GM12878 (cell line): ENCODE results near the gene OR5AU1. TPM values are rescaled to one million over a fixed set of nuclear protein-coding genes. Genes with fewer than 3 reads are reported as not detected.

ENCODE experiments used
- ATAC-seq: fragments of 200-7000 bp; cut with Tn5 transposase; 3 replicates; pipeline ENCODE4 v1.9.1; 2020; ENCODE audit warnings: mild to moderate bottlenecking, moderate library complexity
- BruUV-seq: library from RNA; stranded (reverse); fragments of 400-500 nt; replicated peaks from 2 replicates; lab custom pipeline; 2021; lab: Mats Ljungman, UMichigan
- CTCF ChIA-PET: fragments of 300-600 bp; sonication (Branson Sonifier 250); formaldehyde crosslinking; extraction: SDS; loops from one replicate; lab custom pipeline; 2021; ENCODE audit warnings: inconsistent platforms; lab: Yijun Ruan, JAX
- POLR2A ChIA-PET: fragments of 350-600 bp; formaldehyde crosslinking; extraction: SDS; loops from one replicate; lab custom pipeline; 2021; ENCODE audit warnings: inconsistent platforms; lab: Charles Lee
- RAD21 ChIA-PET: fragments of 300-600 bp; sonication (Branson Sonifier 250); formaldehyde crosslinking; loops from one replicate; lab custom pipeline; 2023; ENCODE audit warnings: antibody characterized with exemption; ENCODE audit not compliant: unreplicated experiment; lab: Charles Lee
- SMC1A ChIA-PET: fragments of 300-600 bp; sonication (Branson Sonifier 250); formaldehyde crosslinking; loops from one replicate; lab custom pipeline; 2023; ENCODE audit not compliant: unreplicated experiment, uncharacterized antibody; lab: Charles Lee
- DNase-seq: peaks from one replicate; pipeline ENCODE4 v3.0.0-alpha.2; 2011; ENCODE audit warnings: low read depth, low spot score
- FAIRE-seq: peaks from 3 replicates; lab custom pipeline; 2011; peaks lifted over from hg19 to GRCh38; lab: Jason Lieb, UNC
- H2AFZ ChIP-seq: 2 replicates; pipeline ENCODE4 v1.6.0; 2011; ENCODE audit warnings: low read depth, low read length, control low read depth; ENCODE audit not compliant: control insufficient read depth
- H3K27ac ChIP-seq: 2 replicates; pipeline ENCODE4 v1.5.1; 2011; ENCODE audit warnings: control low read depth; ENCODE audit not compliant: control insufficient read depth, insufficient read depth
- H3K27me3 ChIP-seq, 2 experiments: replicated peaks in 1 of 2; 2 replicates each; pipeline versions ENCODE4 v1.6.0 to v1.6.1; 2011; ENCODE audit warnings: low read length in 1 of 2; ENCODE audit not compliant: control insufficient read depth in 2 of 2, insufficient read depth in 2 of 2
- H3K36me3 ChIP-seq, 2 experiments: 2 replicates each; pipeline ENCODE4 v1.5.1; 2011; ENCODE audit warnings: low read length in 1 of 2; ENCODE audit not compliant: control insufficient read depth in 2 of 2, insufficient read depth in 2 of 2
- H3K4me1 ChIP-seq: 2 replicates; pipeline ENCODE4 v1.6.1; 2011; ENCODE audit warnings: mild to moderate bottlenecking, low read length, moderate library complexity, mixed read lengths; ENCODE audit not compliant: control insufficient read depth, insufficient read depth
- H3K4me2 ChIP-seq: 2 replicates; pipeline ENCODE4 v1.6.0; 2011; ENCODE audit warnings: control low read depth; ENCODE audit not compliant: control insufficient read depth, insufficient read depth
- H3K4me3 ChIP-seq: fragments of 200-600 bp; sonication (generic); 2 replicates; pipeline ENCODE4 v1.5.1; 2016
- H3K79me2 ChIP-seq: 2 replicates; pipeline ENCODE4 v1.6.0; 2011; ENCODE audit warnings: low read length; ENCODE audit not compliant: control insufficient read depth, insufficient read depth
- H3K9ac ChIP-seq: 2 replicates; pipeline ENCODE4 v1.8.0; 2011; ENCODE audit warnings: low read length, control low read depth, mixed read lengths; ENCODE audit not compliant: control insufficient read depth, insufficient read depth
- H3K9me3 ChIP-seq: replicated peaks from 3 replicates; pipeline ENCODE4 v1.5.1; 2011; ENCODE audit warnings: mild to moderate bottlenecking, low read length; ENCODE audit not compliant: control insufficient read depth, insufficient read depth
- H4K20me1 ChIP-seq: 2 replicates; pipeline ENCODE4 v1.6.0; 2011; ENCODE audit not compliant: control insufficient read depth, insufficient read depth
- CHD4 ChIP-seq: fragments of 200-600 bp; sonication (generic); IDR thresholded peaks from 2 replicates; pipeline ENCODE4 v1.6.1; 2016; ENCODE audit warnings: mild to moderate bottlenecking
- HSF1 ChIP-seq: fragments of 150-350 bp; IDR thresholded peaks from 2 replicates; pipeline ENCODE4 v1.6.1; 2014; ENCODE audit warnings: mild to moderate bottlenecking, low read depth, low read length
- NR2F1 ChIP-seq: fragments of 450-650 bp; conservative IDR thresholded peaks from 2 replicates; pipeline ENCODE4 v1.6.1; 2017; ENCODE audit warnings: mild to moderate bottlenecking
- PML ChIP-seq: IDR thresholded peaks from 2 replicates; pipeline ENCODE4 v1.6.1; 2012; ENCODE audit warnings: low read length, inconsistent platforms
- POLR2A ChIP-seq: IDR thresholded peaks from 2 replicates; pipeline ENCODE4 v1.6.1; 2011; ENCODE audit warnings: low read depth, mild to moderate bottlenecking, low read length
- POLR2AphosphoS5 ChIP-seq: IDR thresholded peaks from 2 replicates; pipeline ENCODE4 v1.6.1; 2011; ENCODE audit warnings: mild to moderate bottlenecking, low read length, inconsistent platforms
- SRF ChIP-seq, 2 experiments: IDR thresholded peaks; 2 replicates each; pipeline ENCODE4 v1.6.1; 2011; ENCODE audit warnings: low read depth in 2 of 2, low read length in 2 of 2, mild to moderate bottlenecking in 1 of 2, moderate library complexity in 1 of 2
- STAT1 ChIP-seq: fragments of 450-650 bp; conservative IDR thresholded peaks from 2 replicates; pipeline ENCODE4 v1.6.1; 2014; ENCODE audit warnings: antibody characterized with exemption, mild to moderate bottlenecking
- SUPT20H ChIP-seq: IDR thresholded peaks from 2 replicates; pipeline ENCODE4 v1.6.1; 2011; ENCODE audit warnings: low read depth, mild to moderate bottlenecking, low read length, moderate library complexity, borderline replicate concordance; ENCODE audit not compliant: control insufficient read depth
- TCF12 ChIP-seq: IDR thresholded peaks from 2 replicates; pipeline ENCODE4 v1.6.1; 2011; ENCODE audit warnings: low read depth, mild to moderate bottlenecking, low read length
- YBX1 ChIP-seq: fragments of 450-650 bp; IDR thresholded peaks from 2 replicates; pipeline ENCODE4 v1.6.1; 2016; ENCODE audit warnings: antibody characterized with exemption
- WGBS: methylation state at CpG from one replicate; pipeline ENCODE4 v1.1.6; 2016; ENCODE audit warnings: low lambda C conversion rate; ENCODE audit not compliant: insufficient replicate concordance, insufficient coverage; ENCODE audit errors: missing lambda C conversion rate; 5-methylcytosine and 5-hydroxymethylcytosine counted together
- in situ Hi-C: fragments of 300-500 bp; cut with MboI; formaldehyde crosslinking; loops from 9 replicates; pipeline ENCODE4 v1.14.3; 2018; ENCODE audit warnings: mixed read lengths
- intact Hi-C: fragments of 100-400 bp; cut with micrococcal nuclease; formaldehyde crosslinking; loops from one replicate; pipeline ENCODE4 v1.14.2; 2022; ENCODE audit not compliant: unreplicated experiment
- polyA plus RNA-seq, 11 experiments: library from polyadenylated mRNA; depleted of rRNA in 4 of 11; unstranded in 6 of 11; stranded (reverse) in 5 of 11; fragments of >200 nt; fragmentation: Nextera tagmentation in 4 of 11; fragmentation: Illumina TruSeq in 1 of 11; extraction: Ambion mirVana in 4 of 11; extraction: Trizol in 1 of 11; gene quantifications; 1 replicate in 1 of 11; 2 replicates in 10 of 11; pipeline versions ENCODE4 v1.2.1 to v1.2.3, GENCODE V29; 2011 to 2016; ENCODE audit warnings: inconsistent platforms in 2 of 11, missing spikeins in 2 of 11, low read depth in 1 of 11
- total RNA-seq, 4 experiments: library from RNA; depleted of rRNA in 3 of 4; stranded (reverse); fragments of >200 nt in 3 of 4; fragmentation: Illumina TruSeq in 1 of 4; extraction: Trizol in 1 of 4; gene quantifications; 2 replicates each; pipeline versions ENCODE4 v1.2.1 to v1.2.3, GENCODE V29; 2013 to 2021

OR5AU1 gene
- total and polyA plus RNA-seq, 10 of the 15 experiments (the other 5 are each of a cell fraction or from before 2014, with no cell fraction given) = not detected

GRCh38 chr14:21163871-21164291, 8.0 kb upstream of the OR5AU1 start:
- no peaks in the 10 kb centered on the region for H4K20me1 ChIP-seq
- ATAC-seq (no peak), DNase-seq (no peak), FAIRE-seq (no peak)
- no peak overlapping the region for H3K4me2 ChIP-seq
- H3K79me2 ChIP-seq = no peaks in the 10 kb centered on the region
- ChIA-PET RAD21 (no interaction called here), SMC1A (no interaction called here), POLR2A (no interaction called here), CTCF (no interaction called here)
- no peaks in the 10 kb centered on the region for H3K4me1 ChIP-seq
- no peak overlapping the region for H3K27ac ChIP-seq
- WGBS = 52% methylated on average over 4 of the region's 4 CpGs
- no peak overlapping the region for H2AFZ ChIP-seq
- intact Hi-C loops = no loop called here
- no peaks in the 10 kb centered on the region for H3K9me3 ChIP-seq
- H3K36me3 ChIP-seq = no peaks in the 10 kb centered on the region
- in situ Hi-C loops = no loop called here
- BruUV-seq = no TSS peak
- no peaks in the 10 kb centered on the region for H3K27me3 ChIP-seq
- TF ChIP-seq SRF (IDR thresholded peaks at IDR 0.05; ENCODE audit: low read depth in 2 of 2, low read length in 2 of 2) (no peak), CHD4 (no peak), PML (no peak), TCF12 (no peak), HSF1 (no peak), SUPT20H (no peak), YBX1 (no peak), POLR2A (no peak), STAT1 (no peak), POLR2AphosphoS5 (no peak), NR2F1 (no peak)
- TF ChIP-seq, all 136 proteins: peak for 0
- no peak overlapping the region for H3K4me3 ChIP-seq
- H3K9ac ChIP-seq = no peak overlapping the region
